PC-3 (cell line): ENCODE data around the gene ATG13. TPM values are rescaled to one million over a fixed set of nuclear protein-coding genes. Genes with fewer than 3 reads are reported as not detected.

Experiments
- ATAC-seq: fragments of 200-7000 bp; cut with Tn5 transposase; 2 replicates; pipeline ENCODE4 v1.9.1; 2020; ENCODE audit warnings: mild to moderate bottlenecking, moderate library complexity
- BruUV-seq: library from RNA; stranded (reverse); fragments of 400-500 nt; replicated peaks from 2 replicates; lab custom pipeline; 2021; lab: Mats Ljungman, UMichigan
- CTCF ChIA-PET: fragments of 300-600 bp; sonication (Branson Sonifier 250); formaldehyde crosslinking; loops from one replicate; lab custom pipeline; 2022; ENCODE audit warnings: antibody characterized with exemption; lab: Charles Lee
- POLR2A ChIA-PET: fragments of 300-600 bp; sonication (Branson Sonifier 250); formaldehyde crosslinking; loops from one replicate; lab custom pipeline; 2022; ENCODE audit warnings: antibody characterized with exemption; ENCODE audit not compliant: unreplicated experiment; lab: Charles Lee
- DNase-seq: peaks from one replicate; pipeline ENCODE4 v3.0.0-alpha.2; 2015
- H2AFZ ChIP-seq: fragments of 300-600 bp; sonication (generic); 2 replicates; pipeline ENCODE4 v1.6.0; 2016; ENCODE audit warnings: antibody characterized with exemption, low read length
- H3F3A ChIP-seq: fragments of 300-600 bp; sonication (generic); one replicate; pipeline ENCODE4 v1.6.0; 2017; ENCODE audit warnings: antibody characterized with exemption, low read length, control low read depth, mild to moderate bottlenecking; ENCODE audit not compliant: unreplicated experiment
- H3K27ac ChIP-seq: fragments of 300-600 bp; sonication (generic); 2 replicates; pipeline ENCODE4 v1.5.1; 2016; ENCODE audit warnings: mild to moderate bottlenecking, low read length
- H3K27me3 ChIP-seq: fragments of 300-600 bp; sonication (generic); 2 replicates; pipeline ENCODE4 v1.6.1; 2016; ENCODE audit warnings: low read length, mixed read lengths
- H3K36me3 ChIP-seq: fragments of 300-600 bp; sonication (generic); 2 replicates; pipeline ENCODE4 v1.6.1; 2016; ENCODE audit warnings: low read depth, mixed run types, low read length, mixed read lengths
- H3K4me1 ChIP-seq: fragments of 300-600 bp; sonication (generic); 2 replicates; pipeline ENCODE4 v1.5.1; 2016; ENCODE audit warnings: low read length; ENCODE audit not compliant: insufficient read depth
- H3K4me2 ChIP-seq: fragments of 300-600 bp; sonication (generic); 2 replicates; pipeline ENCODE4 v1.6.0; 2016; ENCODE audit warnings: low read length
- H3K4me3 ChIP-seq: fragments of 300-600 bp; sonication (generic); 2 replicates; pipeline ENCODE4 v1.5.1; 2016; ENCODE audit warnings: mild to moderate bottlenecking, low read length, mixed read lengths
- H3K79me2 ChIP-seq: fragments of 300-600 bp; sonication (generic); 2 replicates; pipeline ENCODE4 v1.6.1; 2017; ENCODE audit warnings: low read length, mixed read lengths
- H3K9ac ChIP-seq: fragments of 300-600 bp; sonication (generic); 2 replicates; pipeline ENCODE4 v1.6.0; 2016; ENCODE audit warnings: mild to moderate bottlenecking, low read length
- H3K9me2 ChIP-seq: fragments of 300-600 bp; sonication (generic); replicated peaks from 2 replicates; pipeline ENCODE4 v1.6.1; 2016; ENCODE audit warnings: mixed run types, low read length, mixed read lengths
- H3K9me3 ChIP-seq: fragments of 300-600 bp; sonication (generic); 2 replicates; pipeline ENCODE4 v1.6.1; 2016; ENCODE audit warnings: low read length, mixed read lengths
- H4K20me1 ChIP-seq: fragments of 300-600 bp; sonication (generic); 2 replicates; pipeline ENCODE4 v1.6.1; 2016; ENCODE audit warnings: low read length, mixed read lengths
- EZH2 ChIP-seq: fragments of 300-600 bp; sonication (generic); IDR thresholded peaks from one replicate; pipeline ENCODE4 v1.6.1; 2017; ENCODE audit warnings: antibody characterized with exemption, mild to moderate bottlenecking, low read length; ENCODE audit not compliant: unreplicated experiment
- EZH2phosphoT487 ChIP-seq: fragments of 300-600 bp; sonication (generic); IDR thresholded peaks from 2 replicates; pipeline ENCODE4 v1.6.1; 2018; ENCODE audit warnings: mild to moderate bottlenecking, antibody characterized with exemption, low read length, borderline replicate concordance
- intact Hi-C: fragments of 100-400 bp; cut with micrococcal nuclease; formaldehyde crosslinking; loops from 2 replicates; pipeline ENCODE4 v1.9.0; 2023
- total RNA-seq: library from RNA; depleted of rRNA; stranded (reverse); fragments of >200 nt; gene quantifications from 2 replicates; pipeline ENCODE4 v1.2.3, GENCODE V29; 2014
- TF ChIP-seq, protein P1 (sequence below): fragments of 300-600 bp; sonication (generic); conservative IDR thresholded peaks from 2 replicates; pipeline ENCODE4 v1.5.1; 2017; ENCODE audit warnings: antibody characterized with exemption, low read depth, mild to moderate bottlenecking, low read length

ATG13 gene
- total RNA-seq, 1 experiment from 2014 or later, result 95.0 TPM

DNA sequence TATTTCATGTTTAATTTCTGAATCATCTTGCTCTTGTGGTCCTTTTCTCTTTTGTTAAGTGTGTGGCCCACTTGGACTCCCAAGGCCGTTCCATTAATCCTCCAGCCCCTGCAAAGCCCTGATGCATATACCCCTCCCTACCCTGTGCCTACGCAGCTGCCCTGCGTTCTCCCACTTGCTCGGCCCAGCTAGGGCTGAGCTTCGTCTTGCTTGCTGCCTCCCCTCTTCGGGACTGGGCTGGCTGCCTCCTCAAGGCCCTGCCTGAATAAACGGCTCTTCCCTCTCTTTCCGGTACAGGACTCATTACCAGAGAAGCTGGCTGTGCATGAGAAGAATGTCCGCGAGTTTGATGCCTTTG, 54.6 kb downstream of the ATG13 start:
- TF ChIP-seq, protein P1, sequence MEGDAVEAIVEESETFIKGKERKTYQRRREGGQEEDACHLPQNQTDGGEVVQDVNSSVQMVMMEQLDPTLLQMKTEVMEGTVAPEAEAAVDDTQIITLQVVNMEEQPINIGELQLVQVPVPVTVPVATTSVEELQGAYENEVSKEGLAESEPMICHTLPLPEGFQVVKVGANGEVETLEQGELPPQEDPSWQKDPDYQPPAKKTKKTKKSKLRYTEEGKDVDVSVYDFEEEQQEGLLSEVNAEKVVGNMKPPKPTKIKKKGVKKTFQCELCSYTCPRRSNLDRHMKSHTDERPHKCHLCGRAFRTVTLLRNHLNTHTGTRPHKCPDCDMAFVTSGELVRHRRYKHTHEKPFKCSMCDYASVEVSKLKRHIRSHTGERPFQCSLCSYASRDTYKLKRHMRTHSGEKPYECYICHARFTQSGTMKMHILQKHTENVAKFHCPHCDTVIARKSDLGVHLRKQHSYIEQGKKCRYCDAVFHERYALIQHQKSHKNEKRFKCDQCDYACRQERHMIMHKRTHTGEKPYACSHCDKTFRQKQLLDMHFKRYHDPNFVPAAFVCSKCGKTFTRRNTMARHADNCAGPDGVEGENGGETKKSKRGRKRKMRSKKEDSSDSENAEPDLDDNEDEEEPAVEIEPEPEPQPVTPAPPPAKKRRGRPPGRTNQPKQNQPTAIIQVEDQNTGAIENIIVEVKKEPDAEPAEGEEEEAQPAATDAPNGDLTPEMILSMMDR, result no peak
- no peak for TF ChIP-seq EZH2
- no peak for TF ChIP-seq EZH2phosphoT487
- H3K9me2 ChIP-seq, result no peaks in the 10 kb centered on the region
- peaks cover 13% of the 10 kb centered on the region for H3K4me1 ChIP-seq
- POLR2A ChIA-PET, result no interaction called here
- no peaks in the 10 kb centered on the region for H3K27me3 ChIP-seq
- no peak overlapping the region for H2AFZ ChIP-seq
- BruUV-seq, result no TSS peak
- H3K27ac ChIP-seq, result no peak overlapping the region
- ATAC-seq (no peak), DNase-seq (no peak)
- H3K4me3 ChIP-seq, result no peak overlapping the region
- intact Hi-C loops, result loop anchor here (10.0 kb wide), 1 partner anchor 83 kb away; no protein-coding TSS in a partner anchor
- CTCF ChIA-PET, result no interaction called here
- no peak overlapping the region for H3K9ac ChIP-seq
- H3K79me2 ChIP-seq, result no peaks in the 10 kb centered on the region
- H3K9me3 ChIP-seq, result no peaks in the 10 kb centered on the region
- H3F3A ChIP-seq, result no peaks in the 10 kb centered on the region
- no peak overlapping the region for H3K4me2 ChIP-seq
- peaks cover 17% of the 10 kb centered on the region for H3K36me3 ChIP-seq
- H4K20me1 ChIP-seq, result no peaks in the 10 kb centered on the region

DNA sequence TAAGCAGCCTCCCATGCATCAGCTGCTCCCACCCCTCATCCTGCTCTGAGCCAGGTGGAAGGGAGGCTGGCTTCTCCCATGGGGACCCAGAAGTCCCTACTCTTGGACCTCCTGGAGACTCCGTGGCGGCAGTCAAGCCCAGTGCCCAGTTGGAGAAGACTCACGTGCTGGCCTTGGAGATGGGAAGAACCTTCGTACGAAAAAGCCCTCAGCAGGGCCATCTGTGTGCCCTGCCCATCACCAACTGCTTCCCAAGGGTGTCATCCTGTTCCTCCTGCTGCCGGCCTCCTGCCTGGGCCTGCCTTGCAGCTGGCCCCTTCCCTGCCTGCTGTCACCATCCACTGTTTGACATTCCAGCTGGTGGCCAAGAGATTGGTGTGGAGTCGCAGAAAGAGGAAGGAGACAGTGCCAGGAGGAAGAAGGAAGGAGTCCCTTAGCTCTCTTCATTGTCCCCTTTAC, 55.1 kb downstream of the ATG13 start:
- Histone ChIP-seq H3K9me2 (no peaks in the 10 kb centered on the region), H3K27ac (no peak overlapping the region), H3F3A (no peaks in the 10 kb centered on the region), H2AFZ (no peak overlapping the region), H3K79me2 (no peaks in the 10 kb centered on the region), H3K4me1 (peaks cover 13% of the 10 kb centered on the region), H4K20me1 (no peaks in the 10 kb centered on the region), H3K36me3 (peaks cover 17% of the 10 kb centered on the region), H3K9me3 (no peaks in the 10 kb centered on the region), H3K27me3 (no peaks in the 10 kb centered on the region), H3K4me3 (no peak overlapping the region), H3K9ac (no peak overlapping the region), H3K4me2 (no peak overlapping the region)
- ATAC-seq, result no peak
- intact Hi-C loops, result loop anchor here (10.0 kb wide), 1 partner anchor 82 kb away; no protein-coding TSS in a partner anchor
- CTCF ChIA-PET, result no interaction called here
- DNase-seq, result no peak
- no peak for TF ChIP-seq EZH2phosphoT487
- TF ChIP-seq EZH2, result no peak
- TF ChIP-seq, protein P1, result no peak
- POLR2A ChIA-PET, result no interaction called here
- TSS peak; percentile 13 for BruUV-seq

DNA sequence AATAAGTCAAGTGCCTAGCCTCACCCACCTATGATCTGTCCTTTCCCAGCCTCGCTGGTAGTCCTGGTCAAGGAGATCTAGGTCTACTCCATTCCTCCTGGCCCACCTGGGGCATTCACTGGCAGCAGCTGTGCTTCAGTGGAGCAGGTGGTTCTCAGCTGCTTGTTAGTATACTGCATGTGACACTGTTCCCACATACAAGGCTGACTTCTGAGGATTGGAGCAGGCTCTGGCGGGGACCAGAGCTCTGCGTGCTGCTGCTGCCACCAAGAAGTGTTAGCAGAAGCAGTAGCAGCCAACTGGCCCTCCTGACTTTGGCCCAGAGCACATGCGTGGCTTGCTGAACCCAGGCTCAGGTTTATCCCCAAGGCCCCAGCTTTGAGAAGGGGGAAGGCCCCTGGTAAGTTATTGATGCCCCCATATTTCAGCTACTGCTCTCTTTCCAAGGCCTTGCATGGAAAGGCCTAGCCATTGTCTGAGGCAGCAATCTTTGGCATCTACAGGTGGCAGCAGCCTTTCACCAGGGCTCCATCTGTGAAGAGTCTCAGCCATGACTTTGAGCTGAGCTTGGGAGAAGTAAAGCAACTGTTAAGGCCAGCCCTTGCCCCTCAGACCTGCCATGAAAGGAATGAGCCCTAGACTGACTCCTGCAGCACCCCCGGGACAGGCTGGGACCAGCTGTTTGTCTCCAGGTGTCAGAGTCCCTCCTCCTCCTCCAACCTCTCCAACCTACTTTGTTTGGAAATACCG, 56.5 kb downstream of the ATG13 start:
- TF ChIP-seq, protein P1, result no peak
- no peak for TF ChIP-seq EZH2
- no peak for TF ChIP-seq EZH2phosphoT487
- intact Hi-C loops, result loop anchor here (10.0 kb wide), 1 partner anchor 81 kb away; no protein-coding TSS in a partner anchor
- no peaks in the 10 kb centered on the region for H3K9me2 ChIP-seq
- no peaks in the 10 kb centered on the region for H3K9me3 ChIP-seq
- no peaks in the 10 kb centered on the region for H4K20me1 ChIP-seq
- no peak overlapping the region for H3K4me2 ChIP-seq
- H3K79me2 ChIP-seq, result no peaks in the 10 kb centered on the region
- ATAC-seq, result no peak
- DNase-seq, result no peak
- H3K27me3 ChIP-seq, result no peaks in the 10 kb centered on the region
- ChIA-PET CTCF (no interaction called here), POLR2A (interaction anchor here (0.6 kb wide), 1 partner anchor 222 kb away, joined by 3 read pairs; no protein-coding TSS in a partner anchor)
- no peak overlapping the region for H3K9ac ChIP-seq
- no peak overlapping the region for H2AFZ ChIP-seq
- no peak overlapping the region for H3K27ac ChIP-seq
- no TSS peak for BruUV-seq
- peaks cover 16% of the 10 kb centered on the region for H3K36me3 ChIP-seq
- no peak overlapping the region for H3K4me3 ChIP-seq
- no peaks in the 10 kb centered on the region for H3F3A ChIP-seq
- H3K4me1 ChIP-seq, result peaks cover 13% of the 10 kb centered on the region
